HG02642 (cell line): ENCODE results near the gene FAM181A.
A peak's percentile ranks its signal among the peaks of the same experiment; 100 is the strongest.

Experiments
- ATAC-seq: cut with Tn5 transposase; IDR thresholded peaks from one replicate; pipeline ENCODE4 v1.9.1; 2021; ENCODE audit warnings: mild to moderate bottlenecking; ENCODE audit not compliant: unreplicated experiment, poor library complexity

The FAM181A gene

DNA sequence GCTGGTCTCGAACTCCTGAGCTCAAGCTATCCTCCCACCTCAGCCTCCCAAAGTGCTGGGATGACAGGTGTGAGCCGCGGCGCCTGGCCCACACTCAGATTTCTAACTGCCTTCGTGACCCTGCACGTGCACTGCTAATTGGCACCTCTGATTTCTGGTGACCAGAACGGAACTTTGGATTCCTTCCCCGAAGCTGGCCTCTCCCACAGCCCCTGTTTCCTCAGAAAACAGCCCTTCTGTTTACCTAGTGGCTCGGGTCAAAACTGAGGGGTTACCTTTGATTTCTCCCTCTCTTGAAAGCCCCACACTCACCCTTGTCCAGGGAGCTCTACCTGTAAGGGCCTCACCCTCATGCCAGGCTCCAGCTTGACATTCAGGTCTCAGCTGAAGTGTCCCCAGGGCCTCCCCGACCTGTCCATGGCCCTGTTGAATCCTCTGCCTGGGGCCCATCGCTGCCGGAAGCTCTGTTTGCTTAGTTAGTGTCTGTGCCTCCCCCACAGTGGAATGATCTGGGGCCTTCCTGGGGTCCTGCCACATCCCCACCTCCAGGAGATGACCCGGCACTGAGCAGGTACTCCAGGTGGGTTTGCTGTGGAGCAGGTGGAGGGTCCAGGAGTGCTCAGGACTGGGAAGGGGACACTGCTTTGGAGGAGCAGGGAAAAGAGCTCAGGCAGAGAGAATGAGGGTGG, 24.4 kb upstream of the FAM181A start:
- no peak for ATAC-seq

DNA sequence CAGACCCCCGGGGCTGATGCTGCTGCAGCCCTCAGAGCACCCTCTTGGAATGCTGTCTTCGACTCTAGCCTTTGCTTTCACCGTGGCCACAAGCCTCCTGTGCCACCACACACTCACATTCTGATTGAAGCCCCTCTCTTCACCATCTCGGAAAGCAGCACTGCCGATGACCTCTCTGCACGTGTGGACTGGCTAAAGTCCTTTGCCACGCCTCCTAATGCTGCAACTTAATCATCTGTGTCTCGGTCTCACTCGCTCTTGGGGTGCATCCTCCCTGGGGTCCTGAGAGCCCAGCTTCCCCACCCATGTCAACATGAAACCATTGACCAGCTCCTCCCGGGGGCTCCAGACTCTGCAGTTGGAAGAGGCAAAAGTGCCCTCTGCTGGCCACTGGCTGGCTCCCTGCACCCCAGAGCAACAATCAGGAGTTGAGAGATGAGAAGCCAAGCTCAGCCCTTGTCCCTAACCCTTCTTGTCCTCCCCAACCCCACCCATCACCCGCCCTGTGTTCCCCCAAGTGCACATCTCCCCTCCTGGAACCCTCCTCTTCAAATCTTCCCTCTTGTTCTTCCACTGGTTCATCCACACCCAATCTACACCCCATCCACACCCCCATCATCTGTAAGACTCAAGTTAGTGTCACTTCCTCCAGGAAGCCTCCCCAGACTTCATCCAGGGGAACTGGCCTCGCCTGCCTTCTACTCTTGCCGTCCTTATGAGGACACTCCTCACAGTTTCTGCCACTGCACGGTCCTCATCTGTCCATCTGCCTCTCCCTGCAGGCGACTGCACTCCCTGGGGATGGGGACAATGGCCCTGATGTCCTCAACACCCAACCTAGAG, 23.6 kb upstream of the FAM181A start:
- no peak for ATAC-seq

DNA sequence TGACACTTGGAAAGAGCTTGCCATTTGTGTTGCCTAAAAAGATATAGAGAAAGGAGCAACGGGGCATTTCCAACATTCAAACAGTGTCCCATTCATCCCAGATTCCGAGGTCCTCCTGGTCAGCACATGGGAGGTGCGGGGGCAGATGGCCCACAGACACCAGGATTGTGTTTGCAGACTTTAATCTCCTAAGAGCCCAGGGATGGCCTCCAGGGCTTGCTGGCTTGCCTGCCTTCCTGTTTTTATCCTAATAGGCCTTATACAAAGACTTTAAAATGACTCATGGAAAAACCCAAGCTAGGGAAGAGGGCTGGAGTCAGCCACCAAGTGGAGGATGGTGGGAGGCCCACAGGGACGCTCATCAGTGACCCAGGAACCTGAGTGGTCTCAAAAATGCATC, 21.5 kb upstream of the FAM181A start:
- ATAC-seq: no peak

DNA sequence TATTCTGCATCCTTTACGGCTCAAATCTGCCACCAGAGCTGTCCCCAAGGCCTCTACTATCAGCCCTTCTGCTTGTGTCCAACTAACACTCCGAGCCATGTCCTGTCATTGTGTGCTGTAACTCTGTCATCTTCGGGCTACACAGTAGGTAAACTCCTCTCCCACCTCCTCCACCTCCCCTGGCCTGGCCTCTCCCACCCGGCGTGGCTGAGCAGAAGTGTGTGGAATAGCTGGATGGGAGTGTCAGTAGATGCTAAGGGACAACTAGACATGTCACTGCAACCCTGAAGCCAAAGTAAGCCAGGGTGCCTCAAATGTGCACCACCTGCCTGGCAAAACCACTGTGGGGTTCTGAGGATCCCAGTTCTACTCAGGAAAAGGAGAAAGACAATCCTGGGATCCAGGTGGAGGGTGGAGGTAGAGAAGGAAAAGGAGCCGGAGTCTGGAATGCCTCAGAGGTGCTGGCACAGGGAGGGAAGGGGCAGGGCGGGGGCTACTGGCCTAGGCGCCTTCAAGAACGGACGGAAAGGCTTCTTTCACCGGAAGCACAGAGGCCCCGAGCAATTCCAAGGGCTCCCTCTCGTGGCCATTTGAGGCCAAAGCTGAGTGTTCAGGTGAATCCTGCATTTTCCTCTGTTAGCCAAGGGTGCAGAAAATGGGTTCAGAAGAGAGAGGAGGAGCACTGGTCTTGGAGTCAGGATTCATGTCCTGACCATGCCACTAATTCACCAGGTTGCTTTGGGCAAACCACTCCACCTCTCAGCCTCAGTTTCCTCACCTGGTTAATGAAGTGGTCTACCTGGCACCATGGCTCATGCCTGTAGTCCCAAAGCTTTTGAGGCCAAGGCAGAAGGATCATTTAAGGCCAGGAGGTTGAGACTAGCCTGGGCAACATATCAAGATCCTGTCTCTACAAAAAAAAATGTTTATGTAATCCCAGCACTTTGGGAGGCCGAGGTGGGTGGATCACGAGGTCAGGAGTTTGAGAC, 20.5 kb upstream of the FAM181A start:
- ATAC-seq: peak; percentile 73

DNA sequence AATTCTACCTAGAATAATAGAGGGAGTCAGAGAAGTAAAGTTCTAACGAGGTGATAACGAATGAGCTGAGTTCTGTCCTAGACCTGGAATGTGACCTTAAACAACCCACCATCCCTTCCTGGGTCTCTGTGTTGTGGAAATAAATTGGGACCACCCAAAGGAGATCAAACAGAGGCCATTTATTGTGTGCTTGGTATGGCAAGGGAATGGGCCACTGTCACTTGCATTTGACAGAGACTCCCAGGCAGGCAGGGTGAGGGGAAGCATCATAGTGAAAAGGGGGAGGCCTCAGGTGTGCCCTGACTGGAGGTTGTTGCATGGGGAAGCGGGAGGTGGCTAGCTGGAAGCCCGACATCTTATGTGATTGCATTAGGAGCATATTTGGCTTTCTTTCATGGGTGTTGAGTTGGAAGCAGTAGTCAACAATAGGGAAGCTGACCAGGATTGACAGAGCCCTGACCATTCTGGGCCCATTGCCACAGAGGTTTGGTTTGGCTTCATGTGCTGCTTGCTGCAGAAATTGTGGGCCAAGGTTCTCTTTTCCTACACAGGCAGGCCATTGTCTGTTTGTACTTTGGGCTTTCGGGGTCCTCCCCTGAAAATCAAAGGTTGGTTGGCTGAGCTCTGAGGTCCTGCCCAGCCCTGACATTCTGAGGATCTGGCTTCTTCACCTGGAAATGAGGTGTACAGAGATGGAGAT, 17.6 kb upstream of the FAM181A start:
- no peak for ATAC-seq

DNA sequence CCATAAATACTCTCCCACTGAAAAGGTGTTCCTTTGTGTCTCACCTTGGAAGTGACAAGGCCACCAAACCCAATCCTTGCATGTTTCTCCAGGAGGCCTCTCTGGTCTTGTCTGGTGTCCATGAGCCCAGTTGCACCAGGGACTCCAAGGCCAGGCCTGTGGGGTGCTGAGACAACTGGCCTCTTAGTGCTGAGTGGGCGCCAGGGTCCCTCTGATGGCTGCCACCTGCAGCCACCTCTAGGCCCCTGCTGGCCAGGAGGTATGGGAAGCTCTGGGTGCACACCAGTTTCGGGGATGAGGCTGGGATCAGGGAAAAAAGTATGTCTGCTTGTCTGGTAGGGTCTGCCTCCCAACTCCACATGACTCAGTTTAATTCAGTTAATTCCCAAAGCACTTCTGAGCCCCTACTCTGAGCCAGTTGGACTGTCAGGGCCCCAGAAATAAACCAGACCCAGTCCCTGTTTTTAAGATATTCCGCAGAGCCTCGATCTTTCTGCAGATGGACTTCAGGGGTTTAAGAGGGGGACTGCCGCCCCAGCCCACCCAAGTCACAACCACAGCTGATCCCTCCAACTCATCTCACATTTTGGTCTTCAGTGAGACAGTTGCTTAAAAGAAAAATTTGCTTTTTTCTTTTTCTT, 15.0 kb upstream of the FAM181A start:
- ATAC-seq: no peak

DNA sequence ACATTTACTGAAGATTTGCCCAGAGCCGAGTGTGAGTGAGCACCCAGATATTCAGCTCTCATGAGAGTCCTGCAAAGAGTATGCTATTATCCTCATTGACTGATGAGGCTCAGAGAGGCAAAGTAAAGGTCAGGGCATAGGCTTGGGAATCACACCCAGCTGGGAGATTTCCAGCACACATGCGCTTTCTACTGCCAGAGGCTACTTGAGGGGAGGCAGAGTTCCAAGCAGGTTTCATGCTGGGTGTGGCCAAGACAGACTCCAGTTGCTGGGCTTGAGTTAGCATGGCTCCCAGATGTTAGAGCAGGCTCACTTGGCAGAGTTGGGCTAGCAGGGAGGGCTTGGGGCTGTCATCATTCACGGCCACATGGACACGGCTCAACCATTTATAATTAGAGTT, 14.4 kb upstream of the FAM181A start:
- ATAC-seq: no peak

DNA sequence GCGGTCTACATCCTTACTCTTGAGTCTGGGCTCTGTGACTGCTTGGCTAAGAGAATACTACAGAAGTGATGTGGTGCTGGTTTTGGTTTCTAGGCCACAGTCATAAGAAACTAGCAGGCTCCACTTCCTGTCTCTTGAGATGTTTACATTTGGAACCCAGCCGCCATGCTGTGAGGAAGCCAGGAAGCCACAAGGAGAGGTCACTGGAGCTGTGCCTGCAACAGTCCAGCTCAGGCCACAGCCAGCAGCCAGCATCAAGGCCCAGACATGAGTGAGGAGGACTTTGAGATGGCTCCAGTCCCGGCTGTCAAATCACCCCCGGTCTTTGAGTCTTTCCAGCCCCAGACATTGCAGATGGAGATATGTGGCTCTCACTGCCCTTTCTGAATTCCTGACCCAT, 12.9 kb upstream of the FAM181A start:
- ATAC-seq: no peak

DNA sequence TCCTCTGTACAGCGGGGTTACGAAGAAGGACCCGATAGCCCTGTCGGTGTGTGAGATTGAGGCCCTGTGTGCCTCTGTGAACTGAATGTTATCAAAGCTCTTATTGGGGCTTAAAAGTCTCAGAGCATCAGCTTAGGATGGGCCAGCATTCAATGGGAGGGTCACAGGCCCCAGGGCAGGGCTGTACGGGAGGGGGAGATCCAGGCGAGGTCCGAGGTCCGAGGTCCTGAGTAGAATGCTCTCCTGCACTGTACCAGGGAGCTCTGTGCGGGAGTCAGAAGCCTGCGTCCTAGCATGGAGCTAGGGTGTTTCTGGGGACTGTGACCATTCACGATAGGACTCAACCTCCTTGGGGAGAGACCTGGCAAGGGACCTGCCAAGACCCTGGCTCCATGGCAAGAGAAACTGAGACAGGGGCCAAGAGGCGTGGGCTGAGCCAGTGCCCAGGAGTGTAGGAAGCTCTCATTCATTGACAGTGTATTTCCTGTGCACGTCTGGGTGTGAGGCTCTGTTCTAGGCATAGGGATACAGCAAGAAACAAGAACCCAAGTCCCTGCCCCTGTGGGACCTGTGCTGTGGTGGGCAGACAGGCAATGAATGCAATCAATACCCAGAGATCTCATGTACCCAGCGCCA, 12.0 kb upstream of the FAM181A start:
- no peak for ATAC-seq

DNA sequence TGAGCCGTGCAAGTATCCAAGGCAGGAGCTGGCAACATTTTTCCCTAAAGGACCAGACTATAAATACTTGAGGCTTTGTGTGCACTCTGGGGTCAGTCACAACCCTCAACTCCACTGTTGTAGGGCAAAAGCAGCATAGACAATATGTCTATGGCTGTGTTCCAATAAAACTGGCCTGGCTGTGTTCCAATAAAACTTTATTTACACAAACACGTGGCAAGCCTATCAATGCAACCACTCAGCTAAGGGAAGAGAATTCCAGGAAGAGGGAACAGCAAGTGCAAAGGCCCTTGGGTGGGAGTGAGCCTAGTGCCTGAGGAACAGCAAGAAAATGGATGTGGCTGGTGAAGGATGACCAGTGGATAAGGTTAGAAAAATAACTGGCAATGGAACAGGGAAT, 11.3 kb upstream of the FAM181A start:
- ATAC-seq: no peak

DNA sequence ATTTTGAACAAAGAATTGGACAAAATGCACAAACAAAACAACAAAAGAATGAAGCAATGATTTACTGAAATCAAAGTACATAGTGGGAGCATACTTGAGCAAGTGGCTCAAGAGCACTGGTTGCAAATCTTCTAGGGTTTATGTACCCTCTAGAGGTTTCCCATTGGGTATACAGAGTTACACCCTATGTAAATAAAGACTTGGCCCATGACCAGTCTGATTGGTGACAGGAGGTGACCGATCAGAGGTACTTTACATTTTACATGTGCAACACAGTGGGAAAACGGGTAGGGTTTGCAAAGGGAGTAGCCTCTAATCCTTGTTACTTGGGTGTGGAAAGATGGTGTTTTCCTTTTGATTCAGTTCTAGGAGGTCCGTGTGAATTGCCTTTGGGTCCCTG, 10.6 kb upstream of the FAM181A start:
- no peak for ATAC-seq

DNA sequence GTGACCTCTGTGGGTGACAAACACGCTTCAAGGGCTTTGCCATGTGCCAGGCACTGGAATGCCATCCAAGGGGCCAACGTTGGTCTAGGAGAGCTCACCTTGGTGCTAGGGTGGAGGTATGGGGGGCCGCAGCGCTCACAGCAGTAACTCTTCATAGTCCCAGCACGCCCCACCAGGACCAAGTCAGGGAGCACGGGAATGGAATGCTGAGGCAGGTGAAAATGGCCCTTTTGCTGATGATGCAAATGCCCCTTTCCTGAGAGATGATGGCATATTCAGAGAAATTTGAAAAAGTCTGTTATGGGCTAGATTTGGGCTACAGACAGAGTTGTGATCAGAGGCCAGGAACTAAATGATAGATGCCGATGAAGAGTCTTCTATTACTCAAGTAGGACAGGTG, 10.0 kb upstream of the FAM181A start:
- ATAC-seq: no peak

DNA sequence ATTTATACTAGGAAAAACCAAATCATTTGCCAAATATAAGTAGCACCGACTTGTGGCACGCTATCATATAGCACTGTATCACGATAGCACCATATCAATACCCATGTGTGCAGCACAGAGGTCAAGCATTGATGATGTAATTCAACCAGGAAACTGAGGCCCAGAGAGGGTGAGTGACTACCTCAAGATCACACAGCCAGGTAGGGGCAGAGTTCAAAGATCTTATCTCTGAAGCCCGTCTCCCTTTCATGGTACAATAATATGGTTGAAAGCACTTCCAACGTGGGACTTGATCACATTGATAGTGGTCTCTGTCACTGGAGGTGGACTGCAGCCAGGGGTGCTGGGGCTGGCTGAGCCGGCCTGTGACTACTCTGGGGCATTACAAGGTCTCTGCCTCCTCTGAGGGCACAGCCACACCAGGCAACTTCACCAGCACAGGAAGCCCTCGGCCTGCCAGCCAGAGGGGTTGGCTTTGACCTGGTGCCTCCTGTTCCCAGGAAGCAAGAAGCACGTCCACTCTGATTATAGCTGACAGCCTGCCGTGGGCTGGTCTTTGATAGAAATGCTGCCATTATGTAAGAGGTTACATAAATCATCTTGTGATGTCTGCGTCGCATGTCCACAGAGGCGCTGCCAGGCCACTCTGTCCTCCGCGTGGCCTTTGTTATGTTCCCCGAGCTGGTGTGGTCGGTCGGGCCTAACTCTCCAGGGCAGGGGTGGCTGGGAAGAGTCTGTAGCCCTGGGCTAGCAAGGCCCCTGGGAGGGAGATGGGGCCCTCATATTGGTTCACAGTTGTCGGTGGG, 5.9 kb upstream of the FAM181A start:
- no peak for ATAC-seq

DNA sequence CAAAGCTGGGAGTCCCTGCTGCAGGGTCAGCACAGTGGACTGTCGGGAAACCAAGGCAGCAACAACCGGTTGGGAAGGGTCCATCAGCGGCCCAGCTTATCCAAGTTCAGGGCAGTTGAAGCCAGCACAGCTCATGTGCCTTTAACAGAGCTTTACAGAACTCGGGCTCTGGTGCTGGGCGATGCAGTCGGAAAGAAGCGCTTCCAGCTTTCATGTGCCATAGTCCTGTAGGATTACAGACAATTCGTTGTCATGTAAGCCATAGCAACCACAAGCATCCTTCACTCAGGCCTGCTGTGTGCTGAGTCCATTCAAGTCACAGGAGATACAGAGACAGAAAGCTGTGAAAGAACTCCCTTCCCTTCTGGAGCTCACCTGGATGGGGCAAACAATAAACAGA, 3.5 kb upstream of the FAM181A start:
- no peak for ATAC-seq

DNA sequence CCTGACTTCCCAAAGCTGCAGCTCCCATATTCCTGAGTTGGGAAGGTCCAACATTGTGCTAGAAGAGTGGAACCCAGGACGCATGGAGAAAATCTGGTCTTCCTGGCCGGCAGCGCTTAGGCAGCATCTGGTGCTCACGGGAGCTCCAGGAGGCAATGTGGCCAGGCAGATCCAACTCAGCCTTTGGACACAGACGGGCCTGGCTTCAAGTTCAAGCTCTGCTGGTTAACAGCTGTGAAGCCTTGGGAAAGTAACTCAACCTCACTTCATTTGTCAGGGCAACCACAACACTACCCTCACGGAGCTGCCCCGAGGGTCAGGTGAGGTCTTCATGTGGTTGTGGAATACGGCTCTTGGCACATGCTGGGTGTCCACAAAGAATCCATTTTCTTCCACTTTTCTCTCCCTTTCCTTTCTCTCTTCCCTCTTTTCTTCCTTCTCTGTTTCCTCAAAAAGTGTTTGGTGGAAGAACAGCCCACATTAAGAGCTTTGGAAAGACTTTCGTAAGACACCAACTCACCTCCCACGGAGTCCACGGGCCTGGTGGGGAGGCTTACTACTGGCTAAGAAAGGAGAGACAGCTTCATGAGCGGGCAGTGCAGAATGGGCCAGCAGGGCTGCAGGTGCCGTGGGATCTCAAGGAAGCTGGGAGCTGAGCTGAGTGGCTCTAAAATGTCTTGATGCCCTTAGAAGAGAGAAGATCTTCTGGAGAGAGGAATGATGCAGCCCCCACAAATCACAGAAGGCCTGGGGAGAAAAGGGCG, 2.4 kb upstream of the FAM181A start:
- no peak for ATAC-seq

DNA sequence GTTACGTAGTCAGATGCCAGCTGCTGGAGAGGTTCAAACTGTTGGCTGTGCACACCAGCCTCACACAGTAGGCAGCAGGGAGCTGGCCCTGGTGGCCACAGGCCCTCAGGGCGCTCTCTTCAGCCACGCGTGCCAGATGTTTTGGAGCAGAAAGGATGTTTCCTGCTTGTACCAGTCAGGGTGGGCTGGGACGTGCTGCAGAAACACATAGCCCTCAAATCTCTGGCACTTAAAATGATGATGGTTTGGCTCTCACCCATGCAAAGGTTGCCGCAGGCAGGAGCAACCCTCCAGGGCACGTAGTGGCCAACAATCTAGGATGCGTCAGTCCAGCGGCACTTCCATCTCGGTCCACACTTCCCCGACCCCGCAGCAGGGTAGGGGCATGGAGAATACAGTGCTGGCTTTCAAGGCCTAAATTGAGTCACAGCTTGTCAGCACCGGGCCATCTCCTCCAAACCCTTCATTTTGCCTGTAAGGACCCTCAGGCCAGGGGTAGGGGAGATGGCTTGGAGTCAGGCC, 1.7 kb upstream of the FAM181A start:
- ATAC-seq: no peak

DNA sequence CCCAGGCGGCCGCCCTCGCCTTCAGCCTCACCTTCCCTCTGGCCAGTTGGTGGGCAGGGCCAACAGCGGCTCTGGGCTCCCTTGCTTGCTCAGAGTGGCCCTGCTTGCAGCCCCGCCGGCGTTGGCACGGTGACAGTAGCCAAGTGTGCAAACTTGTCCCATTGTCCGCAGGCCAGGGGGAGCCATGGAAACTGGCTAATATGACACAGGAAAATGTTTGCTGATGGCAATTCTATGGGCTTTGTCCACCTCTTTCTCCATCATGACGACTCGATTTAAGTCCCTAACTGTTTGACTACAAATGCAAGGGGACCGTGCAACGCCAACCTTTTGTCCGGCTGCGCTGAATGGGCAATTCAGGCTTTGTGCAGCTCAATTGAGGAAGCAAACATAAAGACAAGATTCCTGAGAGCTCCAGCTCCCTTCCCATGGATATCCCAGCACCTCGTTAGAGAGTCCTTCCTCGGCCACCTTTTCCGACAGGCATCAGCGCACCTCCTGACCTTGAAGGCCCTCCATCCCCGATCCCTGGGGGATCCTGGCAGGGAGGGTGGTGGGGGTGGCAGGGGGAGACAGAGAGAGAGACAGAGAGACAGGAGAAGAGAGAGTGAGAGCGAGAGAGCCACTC, 785 bp upstream of the FAM181A start:
- ATAC-seq: no peak
